Measurements from ENCODE around the gene SEC11C.

- TF ChIP-seq CTCF (IDR thresholded peaks at IDR 0.05; ENCODE audit: control extremely low read depth in 1 of 3, insufficient read depth in 1 of 3, low read depth in 1 of 3, low read length in 3 of 3) (no peak), EZH2 (IDR thresholded peaks at IDR 0.05; ENCODE audit: low read depth, low read length, severe bottlenecking) (no peak), HDAC2 (IDR thresholded peaks at IDR 0.05; ENCODE audit: borderline replicate concordance in 1 of 2, low read depth in 2 of 2, low read length in 2 of 2) (no peak), POLR2A (IDR thresholded peaks at IDR 0.05; ENCODE audit: control extremely low read depth in 1 of 2, low read depth in 2 of 2, low read length in 2 of 2) (no peak), MAX (IDR thresholded peaks at IDR 0.05) (no peak), CEBPB (IDR thresholded peaks at IDR 0.05; ENCODE audit: low read depth, low read length) (no peak), POLR2AphosphoS5 (IDR thresholded peaks at IDR 0.05; ENCODE audit: low read depth, low read length) (no peak), USF2 (IDR thresholded peaks at IDR 0.05; ENCODE audit: low read length) (no peak), TAF1 (IDR thresholded peaks at IDR 0.05; ENCODE audit: low read depth, low read length) (no peak), GTF2F1 (IDR thresholded peaks at IDR 0.05; ENCODE audit: borderline replicate concordance, low read depth, low read length) (no peak), EP300 (IDR thresholded peaks at IDR 0.05; ENCODE audit: borderline replicate concordance in 1 of 2, low read depth in 2 of 2, low read length in 2 of 2) (no peak), ZNF274 (IDR thresholded peaks at IDR 0.05; ENCODE audit: borderline replicate concordance, extremely low read depth, low read length) (no peak), RBBP5 (IDR thresholded peaks at IDR 0.05; ENCODE audit: borderline replicate concordance, low read depth, low read length) (no peak), SIN3A (conservative IDR thresholded peaks at IDR 0.05 in 1 of 2, IDR thresholded peaks at IDR 0.05 in 1 of 2; ENCODE audit: low read depth in 1 of 2, low read length in 2 of 2) (no peak)
Observed at GRCh38 chr18:59207506-59207905, 67.8 kb downstream of the SEC11C start.
